Measurements from ENCODE around the gene PBLD. TPM values are rescaled to one million over a fixed set of nuclear protein-coding genes. Genes with fewer than 3 reads are reported as not detected.

PBLD gene
- polyA plus RNA-seq, 1 donor from 2014 or later, result 6.7 TPM

GRCh38 chr10:68371604-68372003 lies 38.9 kb upstream of the PBLD start:
- H3K27ac ChIP-seq (ENCODE audit: low read length), result no peak overlapping the region
- H3K9me2 ChIP-seq (ENCODE audit: insufficient read depth, low read length), result no peaks in the 10 kb centered on the region
- no peak for TF ChIP-seq RAD21 (conservative IDR thresholded peaks at IDR 0.05)
- TF ChIP-seq POLR2AphosphoS5 (IDR thresholded peaks at IDR 0.05), result no peak
- no peak for TF ChIP-seq REST (IDR thresholded peaks at IDR 0.05; ENCODE audit: borderline replicate concordance)
- no peak for TF ChIP-seq CTCF (IDR thresholded peaks at IDR 0.05; ENCODE audit: poor library complexity, severe bottlenecking)
- no peak for TF ChIP-seq MXI1 (conservative IDR thresholded peaks at IDR 0.05; ENCODE audit: poor library complexity, severe bottlenecking)
- H3K27me3 ChIP-seq (ENCODE audit: insufficient read depth, low read depth, low read length), result no peaks in the 10 kb centered on the region
- H4K20me1 ChIP-seq (ENCODE audit: insufficient read depth), result no peaks in the 10 kb centered on the region
- H3K36me3 ChIP-seq (ENCODE audit: insufficient read depth, low read length), result no peaks in the 10 kb centered on the region
- no peaks in the 10 kb centered on the region for H3F3A ChIP-seq (ENCODE audit: insufficient read depth, low read length, poor library complexity, severe bottlenecking)
- no peak overlapping the region for H2AFZ ChIP-seq (ENCODE audit: low read depth, low read length)
- no peak overlapping the region for H3K4me2 ChIP-seq (ENCODE audit: low read length)
- H3K4me3 ChIP-seq (ENCODE audit: low read length), result no peak overlapping the region
- no peaks in the 10 kb centered on the region for H3K79me2 ChIP-seq (replicated peaks; ENCODE audit: insufficient read depth, low read length)
- H3K9ac ChIP-seq (ENCODE audit: low read length), result no peak overlapping the region
- H3K9me3 ChIP-seq (ENCODE audit: low read length), result no peaks in the 10 kb centered on the region

DNA sequence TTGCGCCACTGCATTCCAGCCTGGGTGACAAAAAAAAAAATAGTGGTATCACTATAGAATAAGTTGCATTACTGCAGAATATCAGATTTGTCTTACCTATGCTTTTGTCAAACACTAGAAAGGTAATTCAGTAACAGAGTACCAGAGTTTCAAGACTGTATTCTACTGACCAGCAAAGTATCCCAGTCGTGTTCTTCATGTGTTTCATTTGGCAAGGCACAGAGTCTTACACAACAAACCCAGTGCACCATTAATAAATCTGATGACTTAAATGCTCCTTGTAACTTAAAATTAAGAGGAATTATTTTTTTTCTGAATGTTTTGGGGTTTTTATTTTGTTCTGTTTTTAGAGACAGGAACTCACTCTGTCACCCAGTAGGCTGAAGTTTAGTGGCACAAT lies 34.4 kb upstream of the PBLD start:
- Histone ChIP-seq H3K9me3 (ENCODE audit: low read length) (no peaks in the 10 kb centered on the region), H3K4me2 (ENCODE audit: low read length) (no peak overlapping the region), H2AFZ (ENCODE audit: low read depth, low read length) (no peak overlapping the region), H3K27me3 (ENCODE audit: insufficient read depth, low read depth, low read length) (no peaks in the 10 kb centered on the region), H4K20me1 (ENCODE audit: insufficient read depth) (no peaks in the 10 kb centered on the region), H3K27ac (ENCODE audit: low read length) (no peak overlapping the region), H3K36me3 (ENCODE audit: insufficient read depth, low read length) (no peaks in the 10 kb centered on the region), H3F3A (ENCODE audit: insufficient read depth, low read length, poor library complexity, severe bottlenecking) (no peaks in the 10 kb centered on the region), H3K9me2 (ENCODE audit: insufficient read depth, low read length) (no peaks in the 10 kb centered on the region), H3K79me2 (replicated peaks; ENCODE audit: insufficient read depth, low read length) (no peaks in the 10 kb centered on the region), H3K9ac (ENCODE audit: low read length) (no peak overlapping the region), H3K4me3 (ENCODE audit: low read length) (no peak overlapping the region)
- TF ChIP-seq REST (IDR thresholded peaks at IDR 0.05; ENCODE audit: borderline replicate concordance), result no peak
- TF ChIP-seq EZH2 (IDR thresholded peaks at IDR 0.05; ENCODE audit: borderline replicate concordance, insufficient read depth, low read length, poor library complexity, severe bottlenecking), result no peak
- TF ChIP-seq RAD21 (conservative IDR thresholded peaks at IDR 0.05), result no peak
- TF ChIP-seq SMC3 (conservative IDR thresholded peaks at IDR 0.05; ENCODE audit: poor library complexity), result no peak
- TF ChIP-seq POLR2AphosphoS5 (IDR thresholded peaks at IDR 0.05), result no peak
- no peak for TF ChIP-seq TAF1 (IDR thresholded peaks at IDR 0.05; ENCODE audit: low read depth)
- TF ChIP-seq CTCF (IDR thresholded peaks at IDR 0.05; ENCODE audit: poor library complexity, severe bottlenecking), result no peak
- TF ChIP-seq EP300 (conservative IDR thresholded peaks at IDR 0.05; ENCODE audit: poor library complexity, severe bottlenecking), result no peak
